ENCODE data around the gene RABGAP1. TPM values are rescaled to one million over a fixed set of nuclear protein-coding genes. Genes with fewer than 3 reads are reported as not detected.
A peak's percentile ranks its signal among the peaks of the same experiment; 100 is the strongest.

The RABGAP1 gene
- total RNA-seq, 1 donor from 2014 or later: 80.2 TPM

GRCh38 chr9:122931226-122932121, 9.3 kb upstream of the RABGAP1 start, which contains the start of gene ZBTB26:
ZBTB26 (minus strand) TSS chr9:122931512; CDS start chr9:122919934, 11,578 bp downstream.
- peaks cover 1% of the 10 kb centered on the region for H3K27me3 Mint-ChIP-seq (ENCODE audit: unreplicated experiment)
- peak within 1 kb of the TSS; percentile 99 for H3K4me3 Mint-ChIP-seq (ENCODE audit: unreplicated experiment)
- peak; percentile 94 for DNase-seq

DNA sequence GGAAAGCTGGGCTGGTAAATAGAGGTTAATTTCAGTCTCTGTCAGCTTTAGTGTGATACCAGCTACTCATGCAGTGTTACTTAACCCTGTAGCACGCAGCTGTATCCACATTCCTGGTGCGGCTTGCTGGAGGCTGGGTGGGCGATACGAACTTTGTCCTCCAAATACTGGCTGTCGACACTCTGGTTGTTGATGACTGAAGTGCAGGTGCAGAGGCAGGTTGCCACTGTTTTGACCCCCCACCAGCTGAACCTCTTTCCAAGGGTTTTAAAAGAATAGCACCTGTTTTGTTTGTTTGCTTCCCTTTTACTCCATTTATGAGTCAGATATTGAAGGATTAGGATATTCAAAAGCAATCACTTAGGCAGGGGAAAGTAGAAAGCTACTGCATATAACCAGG, 4.4 kb upstream of the RABGAP1 start:
- H3K27ac Mint-ChIP-seq (ENCODE audit: unreplicated experiment): no peak overlapping the region
- H3K9me3 Mint-ChIP-seq (ENCODE audit: unreplicated experiment): peaks cover 3% of the 10 kb centered on the region

More at GRCh38 chr9:122931226-122932121, 9.3 kb upstream of the RABGAP1 start, which contains the start of gene ZBTB26:
- TF ChIP-seq CTCF (IDR thresholded peaks at IDR 0.05; ENCODE audit: partially characterized antibody, unreplicated experiment): no peak
- peaks cover 3% of the 10 kb centered on the region for H3K4me1 Mint-ChIP-seq (ENCODE audit: low read depth, unreplicated experiment)
- no peaks in the 10 kb centered on the region for H3K9me3 Mint-ChIP-seq (ENCODE audit: unreplicated experiment)
- peak within 1 kb of the TSS; percentile 85 for H3K27ac Mint-ChIP-seq (ENCODE audit: unreplicated experiment)
- no peaks in the 10 kb centered on the region for H3K36me3 Mint-ChIP-seq (ENCODE audit: unreplicated experiment)

DNA sequence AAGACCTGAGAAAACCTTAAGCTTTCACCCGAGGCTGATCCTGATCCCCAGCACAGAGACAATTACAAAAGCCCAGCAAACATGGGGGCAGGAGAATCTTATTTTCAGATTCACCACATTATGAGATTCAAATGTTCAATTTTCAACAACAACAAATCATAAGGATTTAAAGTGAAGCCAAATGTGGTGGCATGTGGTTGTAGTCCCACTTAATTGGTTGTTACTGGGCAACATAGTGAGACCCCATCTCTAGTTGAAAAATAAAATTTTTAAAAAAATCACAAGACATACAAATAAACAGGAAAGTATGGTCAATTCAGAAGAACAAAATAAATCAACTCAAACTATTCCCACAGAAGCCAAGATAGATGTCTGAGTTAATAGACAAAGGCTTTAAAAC, 3.9 kb upstream of the RABGAP1 start:
- H3K27me3 Mint-ChIP-seq (ENCODE audit: unreplicated experiment): peaks cover 4% of the 10 kb centered on the region
- peaks cover 7% of the 10 kb centered on the region for H3K9me3 Mint-ChIP-seq (ENCODE audit: unreplicated experiment)
- no peak for TF ChIP-seq CTCF (IDR thresholded peaks at IDR 0.05; ENCODE audit: partially characterized antibody, unreplicated experiment)
- no peak overlapping the region for H3K27ac Mint-ChIP-seq (ENCODE audit: unreplicated experiment)
- peaks cover 3% of the 10 kb centered on the region for H3K4me1 Mint-ChIP-seq (ENCODE audit: low read depth, unreplicated experiment)
- no peaks in the 10 kb centered on the region for H3K36me3 Mint-ChIP-seq (ENCODE audit: unreplicated experiment)
- no peak overlapping the region for H3K4me3 Mint-ChIP-seq (ENCODE audit: unreplicated experiment)
- no peak for DNase-seq

More for the DNA sequence above, 4.4 kb upstream of the RABGAP1 start:
- H3K36me3 Mint-ChIP-seq (ENCODE audit: unreplicated experiment): no peaks in the 10 kb centered on the region
- H3K4me1 Mint-ChIP-seq (ENCODE audit: low read depth, unreplicated experiment): peaks cover 3% of the 10 kb centered on the region
- peaks cover 4% of the 10 kb centered on the region for H3K27me3 Mint-ChIP-seq (ENCODE audit: unreplicated experiment)
- no peak overlapping the region for H3K4me3 Mint-ChIP-seq (ENCODE audit: unreplicated experiment)
- no peak for TF ChIP-seq CTCF (IDR thresholded peaks at IDR 0.05; ENCODE audit: partially characterized antibody, unreplicated experiment)
- DNase-seq: no peak

- Mint-ChIP-seq H3K9me3 (ENCODE audit: unreplicated experiment) (peaks cover 7% of the 10 kb centered on the region), H3K36me3 (ENCODE audit: unreplicated experiment) (no peaks in the 10 kb centered on the region), H3K27ac (ENCODE audit: unreplicated experiment) (no peak overlapping the region), H3K4me1 (ENCODE audit: low read depth, unreplicated experiment) (no peaks in the 10 kb centered on the region), H3K27me3 (ENCODE audit: unreplicated experiment) (peaks cover 4% of the 10 kb centered on the region), H3K4me3 (ENCODE audit: unreplicated experiment) (peak overlapping the region; percentile 58)
- no peak for DNase-seq
- no peak for TF ChIP-seq CTCF (IDR thresholded peaks at IDR 0.05; ENCODE audit: partially characterized antibody, unreplicated experiment)
Measured at GRCh38 chr9:122939601-122940000, 1.2 kb upstream of the RABGAP1 start.

DNA sequence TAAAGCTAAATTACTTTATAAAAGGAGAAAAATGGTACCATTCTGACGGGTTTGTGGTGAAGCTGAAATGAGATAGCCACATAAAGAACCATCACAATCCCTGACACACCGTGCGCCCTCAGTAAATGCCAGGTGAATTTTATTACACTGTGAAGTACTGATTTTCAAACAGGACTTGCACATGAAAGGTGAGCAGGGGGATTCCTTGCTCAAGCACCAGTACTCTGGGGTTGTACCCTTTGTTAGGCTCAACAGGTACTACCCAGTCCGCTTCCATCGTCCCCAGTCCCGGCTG, 419 bp upstream of the RABGAP1 start:
- no peak for DNase-seq
- Mint-ChIP-seq H3K4me1 (ENCODE audit: low read depth, unreplicated experiment) (no peaks in the 10 kb centered on the region), H3K4me3 (ENCODE audit: unreplicated experiment) (peak overlapping the region; percentile 83), H3K36me3 (ENCODE audit: unreplicated experiment) (no peaks in the 10 kb centered on the region), H3K27me3 (ENCODE audit: unreplicated experiment) (peaks cover 4% of the 10 kb centered on the region), H3K9me3 (ENCODE audit: unreplicated experiment) (peaks cover 7% of the 10 kb centered on the region), H3K27ac (ENCODE audit: unreplicated experiment) (peak overlapping the region; percentile 60)
- TF ChIP-seq CTCF (IDR thresholded peaks at IDR 0.05; ENCODE audit: partially characterized antibody, unreplicated experiment): no peak

All from glutamatergic neuron (in vitro differentiated cells).